BJ (cell line): Measurements from ENCODE around the gene NRP2. TPM values are rescaled to one million over a fixed set of nuclear protein-coding genes. Genes with fewer than 3 reads are reported as not detected.

Experiments used
- CTCF ChIA-PET: fragments of 350-600 bp; formaldehyde crosslinking; extraction: SDS; loops from one replicate; lab custom pipeline; 2021; ENCODE audit warnings: antibody characterized with exemption, inconsistent platforms; lab: Yijun Ruan, JAX
- POLR2A ChIA-PET: fragments of 300-600 bp; sonication (Branson Sonifier 250); formaldehyde crosslinking; extraction: SDS; loops from one replicate; lab custom pipeline; 2021; ENCODE audit warnings: antibody characterized with exemption; lab: Charles Lee
- DNase-seq: peaks from one replicate; pipeline ENCODE4 v3.0.0-alpha.2; 2011; ENCODE audit warnings: low read depth
- H3K27me3 ChIP-seq: 2 replicates; pipeline ENCODE4 v1.6.0; 2011; ENCODE audit warnings: low read length; ENCODE audit not compliant: control insufficient read depth, insufficient read depth
- H3K36me3 ChIP-seq: 2 replicates; pipeline ENCODE4 v1.5.1; 2011; ENCODE audit warnings: low read length; ENCODE audit not compliant: control insufficient read depth, insufficient read depth
- H3K4me3 ChIP-seq: 2 replicates; pipeline ENCODE4 v1.5.1; 2011; ENCODE audit warnings: low read depth, mild to moderate bottlenecking, control low read depth, low read length
- CTCF ChIP-seq: IDR thresholded peaks from 2 replicates; pipeline ENCODE4 v1.5.1; 2011; ENCODE audit warnings: low read depth, mild to moderate bottlenecking, control low read depth, inconsistent platforms, low read length, moderate library complexity; ENCODE audit not compliant: insufficient read depth
- polyA plus RNA-seq: library from polyadenylated mRNA; depleted of rRNA; stranded (reverse); fragments of >200 nt; gene quantifications from 2 replicates; pipeline ENCODE4 v1.2.3, GENCODE V29; 2011

NRP2 gene
- polyA plus RNA-seq, 1 experiment = 19.7 TPM

- POLR2A ChIA-PET = no interaction called here
- CTCF ChIA-PET = no interaction called here
- Histone ChIP-seq H3K36me3 (no peaks in the 10 kb centered on the region), H3K4me3 (no peak overlapping the region), H3K27me3 (no peaks in the 10 kb centered on the region)
- no peak for TF ChIP-seq CTCF
- no peak for DNase-seq
Observed at GRCh38 chr2:205702576-205702975, 20.3 kb downstream of the NRP2 start.

- Histone ChIP-seq H3K36me3 (no peaks in the 10 kb centered on the region), H3K27me3 (no peaks in the 10 kb centered on the region), H3K4me3 (no peak overlapping the region)
- ChIA-PET CTCF (interaction anchor here (1.2 to 1.8 kb wide), 2 partner anchors 8 to 22 kb away, joined by 3 to 5 read pairs; no protein-coding TSS in a partner anchor), POLR2A (no interaction called here)
- TF ChIP-seq CTCF = no peak
- DNase-seq = no peak
Observed at GRCh38 chr2:205703471-205704126, 21.3 kb downstream of the NRP2 start.

GRCh38 chr2:205704127-205704741 lies 21.9 kb downstream of the NRP2 start:
- ChIA-PET CTCF (interaction anchor here (1.0 to 1.8 kb wide), 3 partner anchors 8 to 22 kb away, joined by 3 to 5 read pairs (median 3); no protein-coding TSS in a partner anchor), POLR2A (interaction anchor here (0.5 kb wide), 1 partner anchor 15 kb away, joined by 4 read pairs; no protein-coding TSS in a partner anchor)
- H3K4me3 ChIP-seq = no peak overlapping the region
- no peak for DNase-seq
- TF ChIP-seq CTCF = no peak
- H3K36me3 ChIP-seq = no peaks in the 10 kb centered on the region
- H3K27me3 ChIP-seq = no peaks in the 10 kb centered on the region

GRCh38 chr2:205705511-205706349 lies 23.4 kb downstream of the NRP2 start:
- POLR2A ChIA-PET = no interaction called here
- CTCF ChIA-PET = interaction anchor here (1.8 kb wide), 1 partner anchor 10 kb away, joined by 5 read pairs; no protein-coding TSS in a partner anchor
- Histone ChIP-seq H3K27me3 (no peaks in the 10 kb centered on the region), H3K4me3 (no peak overlapping the region), H3K36me3 (no peaks in the 10 kb centered on the region)
- DNase-seq = no peak
- TF ChIP-seq CTCF = no peak
